Effector memory CD8-positive, alpha-beta T cell (primary cell): Measurements from ENCODE around the gene DDR1.
A peak's percentile ranks its signal among the peaks of the same experiment; 100 is the strongest.
"Not testable (repeated sequence)": the region's sequence is repeated elsewhere in the genome, so short reads cannot be mapped to it uniquely, and the experiment has no call there.

Source experiments
- ATAC-seq: fragments of 150-1000 bp; cut with Tn5 transposase; replicated peaks from 2 replicates; pipeline ENCODE4 v1.10.0; 2021; ENCODE audit warnings: mild to moderate bottlenecking, moderate library complexity
- DNase-seq, 3 experiments: peaks; one replicate each; pipeline ENCODE4 v3.0.0; 2021
- H3K27ac Mint-ChIP-seq, 2 donors: one replicate each; pipeline ENCODE4 v1.8.0; 2022; ENCODE audit warnings: mild to moderate bottlenecking in 2 of 2, mixed read lengths in 2 of 2, moderate library complexity in 2 of 2
- H3K27me3 Mint-ChIP-seq, 2 donors: one replicate each; pipeline ENCODE4 v1.8.0; 2022; ENCODE audit warnings: mixed read lengths in 2 of 2
- H3K36me3 Mint-ChIP-seq: one replicate; pipeline ENCODE4 v1.8.0; 2022; ENCODE audit warnings: mild to moderate bottlenecking, moderate library complexity, mixed read lengths; ENCODE audit not compliant: insufficient read depth
- H3K4me1 Mint-ChIP-seq, 2 donors: one replicate each; pipeline ENCODE4 v1.8.0; 2022; ENCODE audit warnings: low read depth in 2 of 2, mixed read lengths in 2 of 2
- H3K4me3 Mint-ChIP-seq, 2 donors: one replicate each; pipeline ENCODE4 v1.8.0; 2022; ENCODE audit warnings: mild to moderate bottlenecking in 2 of 2, mixed read lengths in 2 of 2, moderate library complexity in 2 of 2
- H3K9me3 Mint-ChIP-seq, 2 donors: one replicate each; pipeline ENCODE4 v1.8.0; 2022; ENCODE audit warnings: mixed read lengths in 2 of 2

The DDR1 gene

DNA sequence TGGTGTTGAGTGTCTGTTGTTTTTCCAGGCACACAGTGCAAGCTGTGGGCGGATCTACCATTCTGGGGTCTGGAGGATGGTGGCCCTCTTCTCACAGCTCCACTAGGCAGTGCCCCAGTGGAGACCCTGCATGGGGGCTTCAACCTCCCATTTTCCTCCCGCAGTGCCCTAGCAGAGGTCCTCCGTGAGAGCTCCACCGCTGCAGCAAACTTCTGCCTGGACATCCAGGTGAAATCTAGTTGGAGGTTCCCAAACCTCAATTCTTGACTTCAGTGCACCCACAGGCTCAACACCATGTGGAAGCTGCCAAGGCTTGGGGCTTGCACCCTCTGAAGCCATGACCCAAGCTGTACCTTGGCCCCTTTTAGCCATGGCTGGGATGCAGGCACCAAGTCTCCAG is 24.6 kb upstream of the DDR1 start:
- not testable (repeated sequence) for H3K27ac Mint-ChIP-seq, H3K36me3 Mint-ChIP-seq, H3K4me1 Mint-ChIP-seq, H3K4me3 Mint-ChIP-seq, ATAC-seq, DNase-seq, H3K9me3 Mint-ChIP-seq
- peaks cover 0 to 39% of the 10 kb centered on the region in 2 donors for H3K27me3 Mint-ChIP-seq

DNA sequence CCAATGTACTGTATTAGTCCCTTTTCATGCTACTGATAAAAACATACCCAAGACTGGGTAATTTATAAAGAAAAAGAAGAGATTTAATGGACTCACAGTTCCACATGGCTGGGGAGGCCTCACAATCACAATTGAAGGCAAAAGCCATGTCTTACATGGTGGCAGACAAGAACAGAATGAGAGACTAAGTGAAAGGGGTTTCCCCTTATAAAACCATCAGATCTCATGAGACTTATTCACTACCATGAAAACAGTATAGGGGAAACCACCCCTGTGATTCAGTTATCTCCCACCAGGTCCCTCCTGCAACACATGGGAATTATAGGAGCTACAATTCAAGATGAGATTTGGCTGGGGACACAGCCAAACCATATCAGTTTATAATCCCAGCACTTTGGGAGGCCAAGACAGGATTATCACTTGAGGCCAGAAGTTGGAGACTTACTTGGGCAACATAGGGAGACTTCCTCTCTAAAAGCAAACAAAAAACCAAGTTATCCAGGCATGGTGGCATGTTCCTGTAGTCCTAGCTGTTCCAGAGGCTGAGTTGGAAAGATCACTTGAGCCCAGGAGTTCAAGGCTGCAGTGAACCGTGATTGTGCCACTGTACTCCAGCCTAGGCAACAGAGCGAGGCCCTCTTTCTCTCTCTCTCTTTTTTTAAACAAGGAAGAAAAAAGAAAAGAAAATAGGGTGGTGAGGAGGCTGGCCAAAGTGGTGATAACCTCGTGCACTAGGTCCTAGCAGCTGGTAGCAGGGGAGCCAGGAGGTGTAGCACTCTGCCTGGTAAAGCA is 22.9 kb upstream of the DDR1 start:
- H3K9me3 Mint-ChIP-seq = peaks cover 0 to 2% of the 10 kb centered on the region in 2 donors
- H3K4me3 Mint-ChIP-seq = no peak overlapping the region
- no peaks in the 10 kb centered on the region for H3K4me1 Mint-ChIP-seq
- no peak for DNase-seq
- H3K36me3 Mint-ChIP-seq = no peaks in the 10 kb centered on the region
- ATAC-seq = no peak
- H3K27me3 Mint-ChIP-seq = peaks cover 0 to 35% of the 10 kb centered on the region in 2 donors
- H3K27ac Mint-ChIP-seq = no peak overlapping the region

DNA sequence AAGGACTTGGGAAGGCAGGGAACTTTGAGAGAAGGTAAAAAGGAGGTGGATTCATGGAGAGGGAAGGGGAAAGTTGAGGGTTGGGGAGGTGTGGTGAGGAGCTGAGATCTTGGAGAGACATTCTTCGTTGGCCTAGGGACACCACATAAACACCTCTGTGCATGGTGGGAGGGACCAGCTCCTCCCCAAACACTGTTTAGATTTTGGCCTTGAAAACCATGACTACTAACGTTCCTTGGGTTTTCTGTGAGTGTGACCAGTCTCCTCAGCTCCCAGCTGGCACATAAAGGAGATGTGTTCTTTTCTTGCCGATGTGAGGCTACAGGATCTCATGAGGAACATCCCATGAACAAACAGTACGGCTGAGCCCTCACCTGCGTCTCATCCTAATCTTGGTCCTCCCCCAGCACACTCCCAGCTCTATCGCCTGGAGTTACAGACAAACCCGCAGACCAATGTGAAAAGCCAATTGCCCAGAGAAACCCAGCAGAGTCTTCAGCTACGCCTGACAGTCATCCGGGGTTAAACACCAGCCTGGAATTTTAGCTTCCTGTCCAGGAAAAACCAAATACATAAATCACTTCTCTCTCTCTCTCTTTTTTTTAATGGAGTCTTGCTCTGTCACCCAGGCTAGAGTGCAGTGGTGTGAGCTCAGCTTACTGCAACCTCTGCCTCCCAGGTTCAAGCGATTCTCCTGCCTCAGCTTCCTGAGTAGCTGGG is 22.0 kb upstream of the DDR1 start:
- no peak overlapping the region for H3K4me3 Mint-ChIP-seq
- DNase-seq (no peak), ATAC-seq (no peak)
- H3K27ac Mint-ChIP-seq = no peak overlapping the region
- H3K36me3 Mint-ChIP-seq = no peaks in the 10 kb centered on the region
- H3K27me3 Mint-ChIP-seq = peaks cover 0 to 27% of the 10 kb centered on the region in 2 donors
- H3K4me1 Mint-ChIP-seq = no peaks in the 10 kb centered on the region
- peaks cover 0 to 2% of the 10 kb centered on the region in 2 donors for H3K9me3 Mint-ChIP-seq

DNA sequence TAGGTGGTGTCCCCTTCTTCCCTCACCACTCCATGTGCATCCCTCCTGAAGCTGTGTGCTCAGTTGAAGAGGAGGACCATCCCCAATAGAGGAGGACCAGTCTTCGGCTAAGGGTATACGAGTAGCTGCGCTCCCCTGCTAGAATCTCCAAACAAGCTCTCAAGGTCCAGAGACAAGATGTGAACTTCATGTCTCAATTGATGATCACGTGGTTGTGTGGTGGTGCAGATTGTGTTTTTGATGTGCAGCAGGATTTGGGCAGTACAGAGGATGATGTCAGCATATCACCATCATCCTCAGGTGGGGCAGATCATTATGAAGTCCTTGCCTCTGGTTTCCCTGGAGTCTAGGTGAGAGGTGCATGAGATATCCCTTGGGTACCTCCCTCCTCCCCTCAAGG is 20.0 kb upstream of the DDR1 start:
- no peaks in the 10 kb centered on the region for H3K36me3 Mint-ChIP-seq
- no peaks in the 10 kb centered on the region for H3K9me3 Mint-ChIP-seq
- H3K4me1 Mint-ChIP-seq = no peaks in the 10 kb centered on the region
- DNase-seq (no peak), ATAC-seq (no peak)
- H3K27me3 Mint-ChIP-seq = peaks cover 0 to 11% of the 10 kb centered on the region in 2 donors
- no peak overlapping the region for H3K27ac Mint-ChIP-seq
- H3K4me3 Mint-ChIP-seq = no peak overlapping the region

DNA sequence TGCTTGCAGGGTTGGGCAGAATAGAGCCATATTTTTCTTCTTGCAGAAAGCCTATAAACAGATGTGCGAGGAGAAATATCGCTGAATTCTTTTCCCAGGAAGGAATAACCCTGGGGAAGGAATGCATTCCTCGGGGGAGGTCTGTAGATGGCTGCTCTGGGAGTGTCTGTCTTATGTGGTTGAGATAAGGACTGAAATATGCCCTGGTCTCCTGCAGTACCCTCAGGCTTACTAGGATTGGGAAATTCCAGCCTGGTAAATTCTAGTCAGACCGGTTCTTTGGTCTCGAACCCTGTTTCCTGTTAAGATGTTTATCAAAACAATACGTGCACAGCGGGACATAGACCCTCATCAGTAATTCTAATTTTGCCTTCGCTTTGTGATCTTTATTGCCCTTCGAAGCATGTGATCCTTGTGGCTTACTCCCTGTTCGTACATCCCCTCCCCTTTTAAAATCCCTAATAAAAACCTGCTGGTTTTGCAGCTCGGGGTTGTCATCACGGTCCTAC is 15.0 kb upstream of the DDR1 start:
- not testable (repeated sequence) for H3K27ac Mint-ChIP-seq, ATAC-seq, H3K4me1 Mint-ChIP-seq, H3K9me3 Mint-ChIP-seq, H3K4me3 Mint-ChIP-seq, H3K36me3 Mint-ChIP-seq, DNase-seq, H3K27me3 Mint-ChIP-seq

DNA sequence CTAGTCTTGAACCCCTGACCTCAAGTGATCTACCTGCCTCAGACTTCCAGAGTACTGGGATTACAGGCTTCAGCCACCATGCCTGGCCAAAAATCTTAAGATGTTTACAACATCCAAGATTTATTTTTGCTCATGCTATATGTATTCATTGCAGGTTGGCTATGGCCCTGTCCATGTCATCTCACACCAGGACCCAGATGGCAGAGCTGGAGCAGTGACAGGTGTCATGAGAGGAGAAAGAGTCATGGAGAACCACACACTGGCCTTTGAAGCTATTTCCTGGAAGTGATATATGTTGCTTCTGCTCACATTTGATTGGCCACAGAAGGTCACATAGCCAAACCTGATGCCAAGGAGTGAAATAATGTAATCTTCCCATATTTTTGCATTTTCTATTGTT is 13.8 kb upstream of the DDR1 start:
- H3K4me1 Mint-ChIP-seq = no peaks in the 10 kb centered on the region

DNA sequence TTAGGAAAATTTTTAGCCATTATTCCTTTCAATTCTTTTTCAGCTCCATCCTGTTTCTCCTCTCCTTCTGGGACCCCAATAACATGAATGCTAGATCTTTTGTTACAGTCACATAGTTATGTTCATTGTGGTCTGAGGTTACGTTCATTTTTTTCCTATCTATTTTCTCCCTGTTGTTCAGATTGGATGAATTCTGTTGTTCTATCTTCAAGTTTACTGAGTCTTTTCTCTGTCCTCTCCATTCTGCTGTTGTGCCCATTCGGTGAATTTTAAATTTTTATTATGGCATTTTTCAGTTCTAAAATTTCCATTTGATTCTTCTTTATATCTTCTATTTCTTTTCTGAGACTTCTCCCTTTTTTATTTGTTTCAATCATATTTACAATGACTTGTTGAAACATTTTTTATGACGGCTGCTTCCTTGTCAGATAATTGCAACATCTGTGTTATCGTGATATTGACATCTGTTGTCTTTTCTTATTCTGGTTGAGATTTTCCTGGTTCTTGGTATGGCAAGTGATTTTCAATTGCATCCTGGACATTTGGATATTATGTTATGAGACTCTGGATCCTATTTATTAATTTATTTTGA is 12.6 kb upstream of the DDR1 start:
- Mint-ChIP-seq H3K27me3 (peaks cover 0 to 8% of the 10 kb centered on the region in 2 donors), H3K9me3 (peaks cover 5 to 7% of the 10 kb centered on the region in 2 donors), H3K36me3 (no peaks in the 10 kb centered on the region), H3K4me1 (no peaks in the 10 kb centered on the region), H3K4me3 (no peak overlapping the region), H3K27ac (no peak overlapping the region)
- ATAC-seq (no peak), DNase-seq (no peak)

More for the DNA sequence above, 13.8 kb upstream of the DDR1 start:
- DNase-seq (no peak), ATAC-seq (no peak)
- Mint-ChIP-seq H3K9me3 (peaks cover 5 to 7% of the 10 kb centered on the region in 2 donors), H3K27ac (no peak overlapping the region), H3K36me3 (no peaks in the 10 kb centered on the region), H3K4me3 (no peak overlapping the region), H3K27me3 (peaks cover 0 to 6% of the 10 kb centered on the region in 2 donors)

DNA sequence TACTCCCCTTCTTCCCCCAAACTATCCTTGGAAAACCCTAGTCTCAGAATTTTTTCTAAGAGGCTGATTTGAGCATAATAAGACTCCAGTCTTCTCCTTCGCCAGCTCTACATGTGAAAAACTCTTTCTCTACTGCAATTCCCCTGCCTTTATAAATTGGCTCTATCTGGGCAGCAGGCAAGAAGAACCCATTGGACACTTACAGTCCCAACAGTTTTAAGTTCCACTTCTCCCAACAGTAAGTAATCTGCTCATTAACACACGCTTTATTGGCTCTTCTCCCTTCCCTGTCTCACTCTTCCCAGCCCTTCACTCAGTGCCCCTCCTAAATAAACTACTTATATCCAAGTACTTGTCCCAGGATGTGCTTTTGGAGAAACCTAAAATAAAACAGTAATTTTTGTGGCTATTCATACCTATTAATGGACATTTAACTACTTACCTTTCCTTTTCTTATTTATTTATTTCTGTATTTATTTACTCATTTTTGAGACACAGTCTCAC is 11.1 kb upstream of the DDR1 start:
- no peak for ATAC-seq
- Mint-ChIP-seq H3K27me3 (peaks cover 0 to 8% of the 10 kb centered on the region in 2 donors), H3K4me1 (peaks cover 8 to 9% of the 10 kb centered on the region in 2 donors), H3K4me3 (no peak overlapping the region), H3K27ac (no peak overlapping the region), H3K9me3 (peaks cover 5 to 7% of the 10 kb centered on the region in 2 donors), H3K36me3 (no peaks in the 10 kb centered on the region)
- no peak for DNase-seq

DNA sequence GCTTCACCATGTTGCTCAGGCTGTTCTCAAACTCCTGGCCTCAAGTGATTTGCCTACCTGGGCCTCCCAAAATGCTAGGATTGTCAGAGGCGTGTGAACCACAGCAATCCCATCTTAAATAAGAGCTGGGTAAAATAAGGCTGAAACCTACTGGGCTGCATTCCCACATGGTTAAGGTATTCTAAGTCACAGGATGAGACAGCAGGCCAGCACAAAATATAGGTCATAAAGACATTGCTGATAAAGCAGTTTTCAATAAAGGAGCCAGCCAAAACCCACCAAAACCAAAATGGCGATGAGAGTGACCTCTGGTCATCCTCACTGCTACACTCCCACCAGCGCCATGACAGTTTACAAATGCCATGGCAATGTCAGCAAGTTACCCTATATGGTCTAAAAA is 10.5 kb upstream of the DDR1 start:
- not testable (repeated sequence) for H3K9me3 Mint-ChIP-seq, H3K4me3 Mint-ChIP-seq, H3K27me3 Mint-ChIP-seq, DNase-seq, ATAC-seq, H3K27ac Mint-ChIP-seq, H3K36me3 Mint-ChIP-seq
- peaks cover 8 to 12% of the 10 kb centered on the region in 2 donors for H3K4me1 Mint-ChIP-seq

DNA sequence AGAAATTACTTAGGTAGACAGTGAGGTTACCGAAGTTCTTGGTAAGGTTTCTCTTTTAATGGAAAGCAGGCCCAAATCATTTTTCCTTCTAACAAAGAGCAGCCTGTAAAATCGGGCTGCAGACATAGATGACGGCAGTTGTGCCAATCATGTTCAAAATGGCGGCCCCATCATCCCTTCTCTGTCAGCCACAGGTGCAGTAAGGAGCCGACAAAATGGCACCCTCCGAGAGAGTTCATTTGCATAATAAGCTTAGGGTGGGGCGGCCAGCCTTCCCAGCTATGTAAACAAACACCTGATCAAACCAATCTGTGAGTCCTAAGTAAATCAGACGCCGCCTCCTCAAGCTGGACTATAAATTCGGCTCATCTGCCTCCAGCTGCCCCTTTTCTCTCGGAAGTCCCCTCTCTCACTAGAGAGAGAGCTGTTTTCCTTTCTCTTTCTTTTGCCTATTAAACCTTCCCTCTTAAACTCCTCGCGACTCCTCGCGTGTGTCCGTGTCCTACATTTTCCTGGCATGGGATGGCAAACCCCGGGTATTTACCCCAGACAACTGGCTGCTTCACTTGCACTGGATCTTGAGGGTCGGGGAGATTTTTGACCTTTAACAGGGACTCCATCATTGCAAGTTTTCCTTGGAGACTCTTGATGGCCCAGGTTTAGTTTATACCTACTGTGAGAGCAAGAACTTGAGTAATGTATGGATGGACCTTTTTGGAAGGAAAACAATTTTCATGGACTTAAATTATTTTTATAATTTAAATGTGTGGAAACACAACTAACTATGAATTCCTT is 8.9 kb upstream of the DDR1 start:
- Mint-ChIP-seq H3K9me3 (peaks cover 2 to 7% of the 10 kb centered on the region in 2 donors), H3K4me1 (peaks cover 8 to 12% of the 10 kb centered on the region in 2 donors), H3K27ac (no peak overlapping the region), H3K4me3 (no peak overlapping the region), H3K27me3 (peaks cover 0 to 8% of the 10 kb centered on the region in 2 donors), H3K36me3 (no peaks in the 10 kb centered on the region)
- DNase-seq = no peak
- ATAC-seq = no peak

DNA sequence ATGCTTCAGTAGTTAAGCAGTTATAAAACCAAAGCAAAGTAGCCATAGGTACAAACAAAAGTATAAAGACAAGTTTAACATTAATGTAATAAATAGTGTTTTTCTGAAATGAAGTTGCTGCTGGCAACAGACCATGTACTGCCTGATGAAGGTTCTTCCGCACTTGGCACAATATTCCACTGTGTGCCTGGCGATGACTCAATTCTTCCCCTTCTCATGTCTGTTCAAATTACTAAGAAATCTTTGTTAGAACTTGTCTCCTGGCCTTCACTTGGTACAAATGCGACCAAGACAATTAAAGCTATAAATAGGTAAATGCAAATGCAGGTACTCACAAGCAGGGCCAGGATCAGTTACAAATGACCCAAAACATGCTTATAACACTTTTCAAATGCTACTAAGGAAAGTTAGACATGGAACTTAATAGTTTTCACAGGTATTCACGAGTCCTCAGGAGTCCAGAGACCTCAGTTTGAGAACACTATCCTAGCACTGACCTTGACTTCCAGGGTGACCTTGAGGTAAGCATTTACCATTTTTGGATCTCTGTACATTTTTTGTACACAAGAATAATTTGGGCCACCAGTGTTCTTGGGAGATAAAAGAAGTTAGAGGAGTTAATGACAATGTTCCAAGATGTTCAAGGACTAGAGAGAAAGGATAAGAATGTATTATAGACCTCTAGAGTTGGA is 8.1 kb upstream of the DDR1 start:
- peaks cover 2 to 7% of the 10 kb centered on the region in 2 donors for H3K9me3 Mint-ChIP-seq
- ATAC-seq = no peak
- no peaks in the 10 kb centered on the region for H3K36me3 Mint-ChIP-seq
- peaks cover 8 to 12% of the 10 kb centered on the region in 2 donors for H3K4me1 Mint-ChIP-seq
- peaks cover 0 to 8% of the 10 kb centered on the region in 2 donors for H3K27me3 Mint-ChIP-seq
- DNase-seq = no peak
- peak overlapping the region in 1 of 2 donors; percentile 9 for H3K27ac Mint-ChIP-seq
- peak overlapping the region in 1 of 2 donors; percentile 63 for H3K4me3 Mint-ChIP-seq

DNA sequence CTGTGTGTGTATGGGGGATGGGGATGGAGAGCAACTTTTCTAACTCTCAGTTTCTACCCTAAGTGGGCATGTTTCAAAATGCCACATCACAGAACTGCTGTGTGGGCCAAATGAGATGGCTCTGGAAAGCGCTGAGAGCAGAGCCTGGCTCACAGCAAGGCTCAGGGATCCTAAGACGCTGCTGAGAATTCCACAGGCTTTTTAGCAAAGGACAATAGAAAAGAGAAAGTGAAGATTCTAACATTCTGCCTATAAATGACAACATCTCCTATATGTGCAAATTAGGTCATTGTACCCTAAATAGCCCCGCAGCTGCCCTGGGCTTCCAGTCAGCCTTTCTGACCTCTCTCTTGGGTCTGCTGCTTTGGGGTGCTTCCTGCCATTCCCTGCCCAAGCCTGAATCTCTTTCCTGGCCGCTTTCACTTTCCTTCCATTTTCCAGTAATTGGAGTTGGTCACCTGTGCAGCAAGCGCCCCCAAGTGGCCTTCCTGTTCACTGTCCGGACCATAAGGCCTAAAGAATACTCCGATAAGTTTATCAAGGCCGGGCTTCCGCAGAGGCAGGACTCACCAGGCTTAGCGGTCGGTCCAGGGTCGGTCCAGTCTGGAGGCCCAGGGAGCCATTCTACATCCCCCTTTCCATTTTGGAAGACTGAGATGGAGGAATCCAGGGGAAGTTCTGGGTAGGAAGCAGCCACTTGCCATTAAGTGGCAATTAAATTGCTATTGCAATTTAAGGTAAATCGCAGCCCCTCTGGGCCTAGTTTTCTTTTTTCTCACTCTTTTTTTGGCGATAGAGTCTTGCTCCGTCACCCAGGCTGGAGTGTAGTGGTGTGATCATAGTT is 6.7 kb upstream of the DDR1 start:
- H3K27ac Mint-ChIP-seq = peak overlapping the region; percentile 7 to 45
- peaks cover 0 to 8% of the 10 kb centered on the region in 2 donors for H3K27me3 Mint-ChIP-seq
- peak; percentile 58 to 61 (median 60) for DNase-seq
- H3K4me1 Mint-ChIP-seq = peaks cover 8 to 12% of the 10 kb centered on the region in 2 donors
- H3K9me3 Mint-ChIP-seq = no peaks in the 10 kb centered on the region
- H3K4me3 Mint-ChIP-seq = peak overlapping the region; percentile 63 to 74
- ATAC-seq = peak; percentile 80
- no peaks in the 10 kb centered on the region for H3K36me3 Mint-ChIP-seq
